ENCODE measurements around the gene CAMK1G.
A peak's percentile ranks its signal among the peaks of the same experiment; 100 is the strongest.

Gene CAMK1G

GRCh38 chr1:209610631-209610905, 27.1 kb downstream of the CAMK1G start:
- no peaks in the 10 kb centered on the region for H3K9me3 Mint-ChIP-seq
- no peak overlapping the region for H3K27ac Mint-ChIP-seq (ENCODE audit: low read depth)
- no peaks in the 10 kb centered on the region for H3K4me1 Mint-ChIP-seq
- H3K36me3 Mint-ChIP-seq (ENCODE audit: insufficient read depth) = peaks cover 4% of the 10 kb centered on the region
- no peak overlapping the region for H3K4me3 Mint-ChIP-seq
- DNase-seq (ENCODE audit: low spot score in 2 of 2) (no peak), ATAC-seq (replicated peaks; ENCODE audit: extremely low read depth, poor library complexity, severe bottlenecking) (no peak)
- no peaks in the 10 kb centered on the region for H3K27me3 Mint-ChIP-seq

DNA sequence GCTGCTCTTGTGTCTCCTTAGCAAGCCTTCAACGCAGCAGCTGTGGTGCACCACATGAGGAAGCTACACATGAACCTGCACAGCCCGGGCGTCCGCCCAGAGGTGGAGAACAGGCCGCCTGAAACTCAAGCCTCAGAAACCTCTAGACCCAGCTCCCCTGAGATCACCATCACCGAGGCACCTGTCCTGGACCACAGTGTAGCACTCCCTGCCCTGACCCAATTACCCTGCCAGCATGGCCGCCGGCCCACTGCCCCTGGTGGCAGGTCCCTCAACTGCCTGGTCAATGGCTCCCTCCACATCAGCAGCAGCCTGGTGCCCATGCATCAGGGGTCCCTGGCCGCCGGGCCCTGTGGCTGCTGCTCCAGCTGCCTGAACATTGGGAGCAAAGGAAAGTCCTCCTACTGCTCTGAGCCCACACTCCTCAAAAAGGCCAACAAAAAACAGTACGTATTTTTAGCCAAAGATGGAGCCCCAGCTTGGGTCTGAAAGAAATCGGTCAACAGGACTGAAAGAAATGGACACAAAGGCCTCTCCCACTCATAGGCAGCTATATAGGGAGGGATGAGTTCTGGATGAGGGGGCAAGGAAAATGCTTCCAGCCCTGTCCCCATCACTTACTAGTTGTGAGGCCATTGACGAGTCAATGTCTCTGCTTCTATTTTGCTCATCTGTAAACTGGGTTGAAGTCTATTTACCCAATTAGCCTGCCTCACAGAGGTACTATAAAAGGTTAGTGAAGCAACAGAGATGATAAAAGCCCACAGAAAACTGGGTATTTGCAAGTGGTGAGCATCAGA, 28.5 kb downstream of the CAMK1G start:
- no peaks in the 10 kb centered on the region for H3K9me3 Mint-ChIP-seq
- DNase-seq (ENCODE audit: low spot score in 2 of 2) (no peak), ATAC-seq (replicated peaks; ENCODE audit: extremely low read depth, poor library complexity, severe bottlenecking) (no peak)
- H3K27ac Mint-ChIP-seq (ENCODE audit: low read depth) = no peak overlapping the region
- H3K27me3 Mint-ChIP-seq = peaks cover 7% of the 10 kb centered on the region
- no peak overlapping the region for H3K4me3 Mint-ChIP-seq
- H3K36me3 Mint-ChIP-seq (ENCODE audit: insufficient read depth) = peaks cover 1% of the 10 kb centered on the region
- H3K4me1 Mint-ChIP-seq = no peaks in the 10 kb centered on the region

- DNase-seq (ENCODE audit: low spot score in 2 of 2) (no peak), ATAC-seq (replicated peaks; ENCODE audit: extremely low read depth, poor library complexity, severe bottlenecking) (no peak)
- Mint-ChIP-seq H3K36me3 (ENCODE audit: insufficient read depth) (peaks cover 1% of the 10 kb centered on the region), H3K9me3 (no peaks in the 10 kb centered on the region), H3K27me3 (peaks cover 7% of the 10 kb centered on the region), H3K4me1 (no peaks in the 10 kb centered on the region), H3K27ac (ENCODE audit: low read depth) (no peak overlapping the region), H3K4me3 (no peak overlapping the region)
These were observed 29.3 kb downstream of the CAMK1G start for GRCh38 chr1:209612646-209613399.

- Mint-ChIP-seq H3K36me3 (ENCODE audit: insufficient read depth) (peaks cover 1% of the 10 kb centered on the region), H3K4me1 (peaks cover 2% of the 10 kb centered on the region)
These were observed 30.1 kb downstream of the CAMK1G start for GRCh38 chr1:209613400-209614150.

GRCh38 chr1:209614151-209614420, 30.6 kb downstream of the CAMK1G start:
- H3K36me3 Mint-ChIP-seq (ENCODE audit: insufficient read depth) = peaks cover 1% of the 10 kb centered on the region
- DNase-seq (ENCODE audit: low spot score in 2 of 2) (no peak), ATAC-seq (replicated peaks; ENCODE audit: extremely low read depth, poor library complexity, severe bottlenecking) (no peak)

More at GRCh38 chr1:209613400-209614150, 30.1 kb downstream of the CAMK1G start:
- H3K27me3 Mint-ChIP-seq = peaks cover 7% of the 10 kb centered on the region
- ATAC-seq (replicated peaks; ENCODE audit: extremely low read depth, poor library complexity, severe bottlenecking) = no peak
- no peak for DNase-seq (ENCODE audit: low spot score in 2 of 2)
- H3K27ac Mint-ChIP-seq (ENCODE audit: low read depth) = no peak overlapping the region
- no peaks in the 10 kb centered on the region for H3K9me3 Mint-ChIP-seq
- H3K4me3 Mint-ChIP-seq = no peak overlapping the region

GRCh38 chr1:209614906-209615305, 31.4 kb downstream of the CAMK1G start:
- ATAC-seq (replicated peaks; ENCODE audit: extremely low read depth, poor library complexity, severe bottlenecking) (no peak), DNase-seq (ENCODE audit: low spot score in 2 of 2) (no peak)
- H3K4me3 Mint-ChIP-seq = no peak overlapping the region
- peaks cover 7% of the 10 kb centered on the region for H3K27me3 Mint-ChIP-seq
- no peak overlapping the region for H3K27ac Mint-ChIP-seq (ENCODE audit: low read depth)
- H3K9me3 Mint-ChIP-seq = no peaks in the 10 kb centered on the region
- H3K36me3 Mint-ChIP-seq (ENCODE audit: insufficient read depth) = peaks cover 1% of the 10 kb centered on the region
- peaks cover 9% of the 10 kb centered on the region for H3K4me1 Mint-ChIP-seq

More at GRCh38 chr1:209614151-209614420, 30.6 kb downstream of the CAMK1G start:
- H3K27me3 Mint-ChIP-seq = peaks cover 7% of the 10 kb centered on the region
- peaks cover 7% of the 10 kb centered on the region for H3K4me1 Mint-ChIP-seq
- no peaks in the 10 kb centered on the region for H3K9me3 Mint-ChIP-seq
- H3K27ac Mint-ChIP-seq (ENCODE audit: low read depth) = no peak overlapping the region
- no peak overlapping the region for H3K4me3 Mint-ChIP-seq

GRCh38 chr1:209616366-209617046, 33.0 kb downstream of the CAMK1G start:
- DNase-seq (ENCODE audit: low spot score in 2 of 2) = no peak
- H3K27ac Mint-ChIP-seq (ENCODE audit: low read depth) = peak overlapping the region; percentile 20

GRCh38 chr1:209617047-209617673, 33.6 kb downstream of the CAMK1G start:
- ATAC-seq (replicated peaks; ENCODE audit: extremely low read depth, poor library complexity, severe bottlenecking) (no peak), DNase-seq (ENCODE audit: low spot score in 2 of 2) (no peak)
- H3K36me3 Mint-ChIP-seq (ENCODE audit: insufficient read depth) = peaks cover 3% of the 10 kb centered on the region
- H3K4me1 Mint-ChIP-seq = peaks cover 9% of the 10 kb centered on the region
- peak overlapping the region; percentile 20 for H3K27ac Mint-ChIP-seq (ENCODE audit: low read depth)
- no peak overlapping the region for H3K4me3 Mint-ChIP-seq
- peaks cover 7% of the 10 kb centered on the region for H3K27me3 Mint-ChIP-seq
- H3K9me3 Mint-ChIP-seq = no peaks in the 10 kb centered on the region

More at GRCh38 chr1:209616366-209617046, 33.0 kb downstream of the CAMK1G start:
- Mint-ChIP-seq H3K27me3 (peaks cover 7% of the 10 kb centered on the region), H3K36me3 (ENCODE audit: insufficient read depth) (peaks cover 1% of the 10 kb centered on the region), H3K4me3 (no peak overlapping the region), H3K9me3 (no peaks in the 10 kb centered on the region), H3K4me1 (peaks cover 9% of the 10 kb centered on the region)
- no peak for ATAC-seq (replicated peaks; ENCODE audit: extremely low read depth, poor library complexity, severe bottlenecking)

- no peak for DNase-seq (ENCODE audit: low spot score in 2 of 2)
- Mint-ChIP-seq H3K4me1 (peaks cover 9% of the 10 kb centered on the region), H3K27ac (ENCODE audit: low read depth) (no peak overlapping the region), H3K27me3 (peaks cover 7% of the 10 kb centered on the region), H3K4me3 (no peak overlapping the region), H3K9me3 (no peaks in the 10 kb centered on the region), H3K36me3 (ENCODE audit: insufficient read depth) (peaks cover 3% of the 10 kb centered on the region)
- no peak for ATAC-seq (replicated peaks; ENCODE audit: extremely low read depth, poor library complexity, severe bottlenecking)
These were observed 34.2 kb downstream of the CAMK1G start for GRCh38 chr1:209617755-209618154.

- Mint-ChIP-seq H3K4me3 (no peak overlapping the region), H3K9me3 (no peaks in the 10 kb centered on the region), H3K27ac (ENCODE audit: low read depth) (no peak overlapping the region), H3K36me3 (ENCODE audit: insufficient read depth) (peaks cover 3% of the 10 kb centered on the region), H3K27me3 (peaks cover 7% of the 10 kb centered on the region), H3K4me1 (peaks cover 9% of the 10 kb centered on the region)
- no peak for DNase-seq (ENCODE audit: low spot score in 2 of 2)
- ATAC-seq (replicated peaks; ENCODE audit: extremely low read depth, poor library complexity, severe bottlenecking) = no peak
These were observed 34.8 kb downstream of the CAMK1G start for GRCh38 chr1:209618291-209618690.

GRCh38 chr1:209618756-209619420, 35.4 kb downstream of the CAMK1G start:
- Mint-ChIP-seq H3K27ac (ENCODE audit: low read depth) (no peak overlapping the region), H3K36me3 (ENCODE audit: insufficient read depth) (peaks cover 2% of the 10 kb centered on the region), H3K4me3 (no peak overlapping the region), H3K4me1 (peaks cover 9% of the 10 kb centered on the region), H3K27me3 (peaks cover 7% of the 10 kb centered on the region), H3K9me3 (no peaks in the 10 kb centered on the region)
- ATAC-seq (replicated peaks; ENCODE audit: extremely low read depth, poor library complexity, severe bottlenecking) = peak; percentile 54
- DNase-seq (ENCODE audit: low spot score in 2 of 2) = no peak

Data from central memory CD8-positive, alpha-beta T cell (primary cell).